Measurements from ENCODE around the gene STX10. TPM values are rescaled to one million over a fixed set of nuclear protein-coding genes. Genes with fewer than 3 reads are reported as not detected.

The STX10 gene
- polyA plus RNA-seq, 2 of the 4 experiments (the other 2 are of a cell fraction): 41.5 to 61.2 TPM

DNA sequence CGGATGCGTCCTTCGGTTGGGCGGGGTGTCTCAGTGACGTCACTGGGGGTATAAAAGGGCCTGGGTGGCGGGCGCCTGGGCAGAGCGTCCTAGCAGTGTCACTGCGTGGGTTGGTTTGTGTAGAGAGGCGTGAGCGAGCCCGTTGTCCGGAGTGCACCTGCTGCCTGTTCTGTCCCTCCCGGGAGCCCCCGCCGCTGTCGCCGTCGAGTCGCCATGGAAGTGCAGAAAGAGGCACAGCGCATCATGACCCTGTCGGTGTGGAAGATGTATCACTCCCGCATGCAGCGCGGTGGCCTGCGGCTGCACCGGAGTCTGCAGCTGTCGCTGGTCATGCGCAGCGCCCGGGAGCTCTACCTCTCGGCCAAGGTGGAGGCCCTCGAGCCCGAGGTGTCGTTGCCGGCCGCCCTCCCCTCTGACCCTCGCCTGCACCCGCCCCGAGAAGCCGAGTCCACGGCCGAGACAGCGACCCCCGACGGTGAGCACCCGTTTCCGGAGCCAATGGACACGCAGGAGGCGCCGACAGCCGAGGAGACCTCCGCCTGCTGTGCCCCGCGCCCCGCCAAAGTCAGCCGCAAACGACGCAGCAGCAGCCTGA lies 2.9 kb upstream of the STX10 start (continued):
- TF ChIP-seq TFCP2L1 (CRISPR knock-in tag; IDR thresholded peaks at IDR 0.05) (peak; percentile 12; the same call in 1 of the 2 replicates), PHF8 (IDR thresholded peaks at IDR 0.05; ENCODE audit: borderline replicate concordance, low read depth) (peak; percentile 63), ZNF302 (CRISPR knock-in tag; IDR thresholded peaks at IDR 0.05) (no peak), CBX8 (IDR thresholded peaks at IDR 0.05) (no peak), ZSCAN20 (CRISPR knock-in tag; IDR thresholded peaks at IDR 0.05) (no peak), ZFP36 (IDR thresholded peaks at IDR 0.05; ENCODE audit: borderline replicate concordance, partially characterized antibody) (no peak), CBX2 (IDR thresholded peaks at IDR 0.05; ENCODE audit: borderline replicate concordance, low read depth) (no peak), NR3C1 (IDR thresholded peaks at IDR 0.05) (no peak), EP300 (IDR thresholded peaks at IDR 0.05) (no peak), MAZ (IDR thresholded peaks at IDR 0.05; ENCODE audit: borderline replicate concordance, low read depth, low read length) (peak; percentile 50; the same call in 1 of the 2 replicates), SMC3 (IDR thresholded peaks at IDR 0.05) (no peak), RCOR1 (IDR thresholded peaks at IDR 0.05; ENCODE audit: low read depth, low read length) (no peak), CHD4 (IDR thresholded peaks at IDR 0.05; ENCODE audit: borderline replicate concordance) (no peak), MAFK (IDR thresholded peaks at IDR 0.05; ENCODE audit: partially characterized antibody) (no peak), RAD21 (conservative IDR thresholded peaks at IDR 0.05 in 1 of 2, IDR thresholded peaks at IDR 0.05 in 1 of 2) (peak; percentile 5 to 16; a peak in 1 of 5 replicates), HOXB13 (CRISPR knock-in tag; IDR thresholded peaks at IDR 0.05; ENCODE audit: low read depth) (no peak), ESRRA (IDR thresholded peaks at IDR 0.05; ENCODE audit: borderline replicate concordance, low read length) (no peak), HOXA7 (CRISPR knock-in tag; IDR thresholded peaks at IDR 0.05) (0 out of 2 replicates have a peak, but pooled peaks have one; percentile 15), HEYL (CRISPR knock-in tag; IDR thresholded peaks at IDR 0.05) (no peak), CHD2 (IDR thresholded peaks at IDR 0.05; ENCODE audit: low read length, partially characterized antibody) (no peak), EHMT2 (IDR thresholded peaks at IDR 0.05; ENCODE audit: low read depth) (no peak), FOSB (CRISPR knock-in tag; IDR thresholded peaks at IDR 0.05) (peak; percentile 81; the same call in 1 of the 2 replicates), ZC3H11A (IDR thresholded peaks at IDR 0.05) (no peak), NFE2L2 (conservative IDR thresholded peaks at IDR 0.05; ENCODE audit: low read length) (no peak), BHLHE40 (IDR thresholded peaks at IDR 0.05; ENCODE audit: low read depth, low read length) (no peak)
- TF ChIP-seq, protein P1, sequence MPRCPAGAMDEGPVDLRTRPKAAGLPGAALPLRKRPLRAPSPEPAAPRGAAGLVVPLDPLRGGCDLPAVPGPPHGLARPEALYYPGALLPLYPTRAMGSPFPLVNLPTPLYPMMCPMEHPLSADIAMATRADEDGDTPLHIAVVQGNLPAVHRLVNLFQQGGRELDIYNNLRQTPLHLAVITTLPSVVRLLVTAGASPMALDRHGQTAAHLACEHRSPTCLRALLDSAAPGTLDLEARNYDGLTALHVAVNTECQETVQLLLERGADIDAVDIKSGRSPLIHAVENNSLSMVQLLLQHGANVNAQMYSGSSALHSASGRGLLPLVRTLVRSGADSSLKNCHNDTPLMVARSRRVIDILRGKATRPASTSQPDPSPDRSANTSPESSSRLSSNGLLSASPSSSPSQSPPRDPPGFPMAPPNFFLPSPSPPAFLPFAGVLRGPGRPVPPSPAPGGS (IDR thresholded peaks at IDR 0.05): peak; percentile 98
- TF ChIP-seq, protein P2, sequence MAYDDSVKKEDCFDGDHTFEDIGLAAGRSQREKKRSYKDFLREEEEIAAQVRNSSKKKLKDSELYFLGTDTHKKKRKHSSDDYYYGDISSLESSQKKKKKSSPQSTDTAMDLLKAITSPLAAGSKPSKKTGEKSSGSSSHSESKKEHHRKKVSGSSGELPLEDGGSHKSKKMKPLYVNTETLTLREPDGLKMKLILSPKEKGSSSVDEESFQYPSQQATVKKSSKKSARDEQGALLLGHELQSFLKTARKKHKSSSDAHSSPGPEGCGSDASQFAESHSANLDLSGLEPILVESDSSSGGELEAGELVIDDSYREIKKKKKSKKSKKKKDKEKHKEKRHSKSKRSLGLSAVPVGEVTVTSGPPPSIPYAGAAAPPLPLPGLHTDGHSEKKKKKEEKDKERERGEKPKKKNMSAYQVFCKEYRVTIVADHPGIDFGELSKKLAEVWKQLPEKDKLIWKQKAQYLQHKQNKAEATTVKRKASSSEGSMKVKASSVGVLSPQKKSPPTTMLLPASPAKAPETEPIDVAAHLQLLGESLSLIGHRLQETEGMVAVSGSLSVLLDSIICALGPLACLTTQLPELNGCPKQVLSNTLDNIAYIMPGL (CRISPR knock-in tag; IDR thresholded peaks at IDR 0.05; ENCODE audit: borderline replicate concordance): no peak
- TF ChIP-seq, protein P3, sequence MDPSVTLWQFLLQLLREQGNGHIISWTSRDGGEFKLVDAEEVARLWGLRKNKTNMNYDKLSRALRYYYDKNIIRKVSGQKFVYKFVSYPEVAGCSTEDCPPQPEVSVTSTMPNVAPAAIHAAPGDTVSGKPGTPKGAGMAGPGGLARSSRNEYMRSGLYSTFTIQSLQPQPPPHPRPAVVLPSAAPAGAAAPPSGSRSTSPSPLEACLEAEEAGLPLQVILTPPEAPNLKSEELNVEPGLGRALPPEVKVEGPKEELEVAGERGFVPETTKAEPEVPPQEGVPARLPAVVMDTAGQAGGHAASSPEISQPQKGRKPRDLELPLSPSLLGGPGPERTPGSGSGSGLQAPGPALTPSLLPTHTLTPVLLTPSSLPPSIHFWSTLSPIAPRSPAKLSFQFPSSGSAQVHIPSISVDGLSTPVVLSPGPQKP (IDR thresholded peaks at IDR 0.05; ENCODE audit: low read depth, low read length): no peak
- TF ChIP-seq, protein P4, sequence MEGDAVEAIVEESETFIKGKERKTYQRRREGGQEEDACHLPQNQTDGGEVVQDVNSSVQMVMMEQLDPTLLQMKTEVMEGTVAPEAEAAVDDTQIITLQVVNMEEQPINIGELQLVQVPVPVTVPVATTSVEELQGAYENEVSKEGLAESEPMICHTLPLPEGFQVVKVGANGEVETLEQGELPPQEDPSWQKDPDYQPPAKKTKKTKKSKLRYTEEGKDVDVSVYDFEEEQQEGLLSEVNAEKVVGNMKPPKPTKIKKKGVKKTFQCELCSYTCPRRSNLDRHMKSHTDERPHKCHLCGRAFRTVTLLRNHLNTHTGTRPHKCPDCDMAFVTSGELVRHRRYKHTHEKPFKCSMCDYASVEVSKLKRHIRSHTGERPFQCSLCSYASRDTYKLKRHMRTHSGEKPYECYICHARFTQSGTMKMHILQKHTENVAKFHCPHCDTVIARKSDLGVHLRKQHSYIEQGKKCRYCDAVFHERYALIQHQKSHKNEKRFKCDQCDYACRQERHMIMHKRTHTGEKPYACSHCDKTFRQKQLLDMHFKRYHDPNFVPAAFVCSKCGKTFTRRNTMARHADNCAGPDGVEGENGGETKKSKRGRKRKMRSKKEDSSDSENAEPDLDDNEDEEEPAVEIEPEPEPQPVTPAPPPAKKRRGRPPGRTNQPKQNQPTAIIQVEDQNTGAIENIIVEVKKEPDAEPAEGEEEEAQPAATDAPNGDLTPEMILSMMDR (IDR thresholded peaks at IDR 0.05): no peak
- TF ChIP-seq, protein P5, sequence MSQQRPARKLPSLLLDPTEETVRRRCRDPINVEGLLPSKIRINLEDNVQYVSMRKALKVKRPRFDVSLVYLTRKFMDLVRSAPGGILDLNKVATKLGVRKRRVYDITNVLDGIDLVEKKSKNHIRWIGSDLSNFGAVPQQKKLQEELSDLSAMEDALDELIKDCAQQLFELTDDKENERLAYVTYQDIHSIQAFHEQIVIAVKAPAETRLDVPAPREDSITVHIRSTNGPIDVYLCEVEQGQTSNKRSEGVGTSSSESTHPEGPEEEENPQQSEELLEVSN (IDR thresholded peaks at IDR 0.05; ENCODE audit: borderline replicate concordance, low read depth): no peak
- TF ChIP-seq, protein P6, sequence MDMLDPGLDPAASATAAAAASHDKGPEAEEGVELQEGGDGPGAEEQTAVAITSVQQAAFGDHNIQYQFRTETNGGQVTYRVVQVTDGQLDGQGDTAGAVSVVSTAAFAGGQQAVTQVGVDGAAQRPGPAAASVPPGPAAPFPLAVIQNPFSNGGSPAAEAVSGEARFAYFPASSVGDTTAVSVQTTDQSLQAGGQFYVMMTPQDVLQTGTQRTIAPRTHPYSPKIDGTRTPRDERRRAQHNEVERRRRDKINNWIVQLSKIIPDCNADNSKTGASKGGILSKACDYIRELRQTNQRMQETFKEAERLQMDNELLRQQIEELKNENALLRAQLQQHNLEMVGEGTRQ (IDR thresholded peaks at IDR 0.05): peak; percentile 26; the same call in 1 of the 2 replicates
- TF ChIP-seq, protein P7, sequence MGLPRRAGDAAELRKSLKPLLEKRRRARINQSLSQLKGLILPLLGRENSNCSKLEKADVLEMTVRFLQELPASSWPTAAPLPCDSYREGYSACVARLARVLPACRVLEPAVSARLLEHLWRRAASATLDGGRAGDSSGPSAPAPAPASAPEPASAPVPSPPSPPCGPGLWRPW (IDR thresholded peaks at IDR 0.05): no peak
- TF ChIP-seq, protein P8, sequence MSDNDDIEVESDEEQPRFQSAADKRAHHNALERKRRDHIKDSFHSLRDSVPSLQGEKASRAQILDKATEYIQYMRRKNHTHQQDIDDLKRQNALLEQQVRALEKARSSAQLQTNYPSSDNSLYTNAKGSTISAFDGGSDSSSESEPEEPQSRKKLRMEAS (IDR thresholded peaks at IDR 0.05): peak; percentile 19; the same call in 1 of the 2 replicates
- TF ChIP-seq, protein P9, sequence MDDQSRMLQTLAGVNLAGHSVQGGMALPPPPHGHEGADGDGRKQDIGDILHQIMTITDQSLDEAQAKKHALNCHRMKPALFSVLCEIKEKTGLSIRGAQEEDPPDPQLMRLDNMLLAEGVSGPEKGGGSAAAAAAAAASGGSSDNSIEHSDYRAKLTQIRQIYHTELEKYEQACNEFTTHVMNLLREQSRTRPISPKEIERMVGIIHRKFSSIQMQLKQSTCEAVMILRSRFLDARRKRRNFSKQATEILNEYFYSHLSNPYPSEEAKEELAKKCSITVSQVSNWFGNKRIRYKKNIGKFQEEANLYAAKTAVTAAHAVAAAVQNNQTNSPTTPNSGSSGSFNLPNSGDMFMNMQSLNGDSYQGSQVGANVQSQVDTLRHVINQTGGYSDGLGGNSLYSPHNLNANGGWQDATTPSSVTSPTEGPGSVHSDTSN (IDR thresholded peaks at IDR 0.05): peak; percentile 74
